IPS-18c (cell line): ENCODE measurements around the gene MEGF10.

ENCODE experiments used
- H3K4me3 ChIP-seq: 2 replicates; pipeline ENCODE4 v1.7.0; 2013; ENCODE audit warnings: low read depth, mild to moderate bottlenecking, low read length, moderate library complexity; ENCODE audit not compliant: insufficient read depth
- H3K9me3 ChIP-seq: one replicate; pipeline ENCODE4 v1.6.1; 2013; ENCODE audit warnings: mild to moderate bottlenecking, low read length, moderate library complexity; ENCODE audit not compliant: control insufficient read depth, insufficient read depth

MEGF10 gene

GRCh38 chr5:127505905-127506304 is 215.3 kb downstream of the MEGF10 start:
- no peak overlapping the region for H3K4me3 ChIP-seq
- no peaks in the 10 kb centered on the region for H3K9me3 ChIP-seq

GRCh38 chr5:127506616-127507015 is 216.0 kb downstream of the MEGF10 start:
- Histone ChIP-seq H3K9me3 (no peaks in the 10 kb centered on the region), H3K4me3 (no peak overlapping the region)

- Histone ChIP-seq H3K9me3 (no peaks in the 10 kb centered on the region), H3K4me3 (no peak overlapping the region)
These were observed 218.2 kb downstream of the MEGF10 start for GRCh38 chr5:127508644-127509373.
